RWPE2 (cell line): Measurements from ENCODE around the gene MINDY4.

Experiments used
- ATAC-seq: fragments of 200-7000 bp; cut with Tn5 transposase; 3 replicates; pipeline ENCODE4 v1.9.1; 2021; ENCODE audit warnings: low read depth
- DNase-seq: peaks from one replicate; pipeline ENCODE4 v3.0.0-alpha.2; 2020; ENCODE audit warnings: low spot score
- H3K27ac ChIP-seq: fragments of 450-650 bp; 2 replicates; pipeline ENCODE4 v1.5.1; 2017; ENCODE audit warnings: mild to moderate bottlenecking; ENCODE audit not compliant: poor library complexity, severe bottlenecking
- H3K27me3 ChIP-seq: fragments of 250-450 bp; sonication (Bioruptor Pico); 2 replicates; pipeline ENCODE4 v1.5.1; 2021; ENCODE audit warnings: mild to moderate bottlenecking, moderate library complexity; ENCODE audit not compliant: insufficient read depth, poor library complexity, severe bottlenecking
- H3K36me3 ChIP-seq: fragments of 250-450 bp; sonication (Bioruptor Pico); 2 replicates; pipeline ENCODE4 v1.5.1; 2020; ENCODE audit warnings: low read depth, mild to moderate bottlenecking, moderate library complexity
- H3K4me1 ChIP-seq: fragments of 250-450 bp; sonication (Bioruptor Pico); 2 replicates; pipeline ENCODE4 v1.5.1; 2021; ENCODE audit warnings: mild to moderate bottlenecking, moderate library complexity; ENCODE audit not compliant: insufficient read depth, poor library complexity, severe bottlenecking
- H3K4me3 ChIP-seq: fragments of 250-450 bp; sonication (Bioruptor Pico); 2 replicates; pipeline ENCODE4 v1.5.1; 2021; ENCODE audit warnings: mild to moderate bottlenecking, moderate library complexity; ENCODE audit not compliant: severe bottlenecking
- H3K9me3 ChIP-seq: fragments of 250-450 bp; sonication (Bioruptor Pico); 2 replicates; pipeline ENCODE4 v1.5.1; 2021; ENCODE audit warnings: mild to moderate bottlenecking, moderate library complexity; ENCODE audit not compliant: severe bottlenecking
- CTCF ChIP-seq: fragments of 450-650 bp; IDR thresholded peaks from one replicate; pipeline ENCODE4 v1.5.1; 2017; ENCODE audit warnings: mild to moderate bottlenecking, moderate library complexity; ENCODE audit not compliant: poor library complexity, severe bottlenecking

The MINDY4 gene

GRCh38 chr7:30862995-30863705, 91.9 kb downstream of the MINDY4 start:
- no peak for DNase-seq
- Histone ChIP-seq H3K27me3 (no peaks in the 10 kb centered on the region), H3K4me3 (no peak overlapping the region), H3K9me3 (no peaks in the 10 kb centered on the region), H3K27ac (no peak overlapping the region), H3K4me1 (no peaks in the 10 kb centered on the region), H3K36me3 (no peaks in the 10 kb centered on the region)
- ATAC-seq = no peak
- no peak for TF ChIP-seq CTCF

GRCh38 chr7:30863706-30864035, 92.5 kb downstream of the MINDY4 start:
- Histone ChIP-seq H3K27me3 (no peaks in the 10 kb centered on the region), H3K27ac (no peak overlapping the region), H3K36me3 (no peaks in the 10 kb centered on the region), H3K9me3 (no peaks in the 10 kb centered on the region), H3K4me1 (no peaks in the 10 kb centered on the region), H3K4me3 (no peak overlapping the region)
- no peak for TF ChIP-seq CTCF
- DNase-seq (no peak), ATAC-seq (no peak)

DNA sequence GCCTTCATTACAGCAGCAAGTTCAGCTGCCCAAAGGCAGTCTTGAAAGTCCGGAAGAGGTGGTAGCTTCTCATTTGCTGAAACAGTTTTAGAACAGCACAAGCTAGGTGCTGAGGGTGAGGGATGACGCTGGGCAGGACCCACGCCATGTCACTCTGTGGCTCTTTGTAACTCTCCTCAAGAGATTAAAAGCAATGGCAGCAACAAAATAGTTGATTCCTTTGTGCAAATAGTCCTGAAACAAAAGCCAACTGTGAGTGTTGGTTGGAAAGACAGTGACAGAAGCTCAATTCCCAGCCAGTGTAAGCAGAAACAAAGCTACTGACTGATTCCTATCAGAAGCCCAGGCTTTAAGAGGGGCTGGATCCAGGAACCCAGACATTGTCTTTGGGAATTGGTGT, 92.9 kb downstream of the MINDY4 start:
- H3K27me3 ChIP-seq = no peaks in the 10 kb centered on the region
- no peak for ATAC-seq
- H3K36me3 ChIP-seq = no peaks in the 10 kb centered on the region
- H3K27ac ChIP-seq = no peak overlapping the region
- H3K4me1 ChIP-seq = no peaks in the 10 kb centered on the region
- H3K4me3 ChIP-seq = no peak overlapping the region
- DNase-seq = no peak
- H3K9me3 ChIP-seq = no peaks in the 10 kb centered on the region
- TF ChIP-seq CTCF = no peak

- DNase-seq (no peak), ATAC-seq (no peak)
- Histone ChIP-seq H3K36me3 (no peaks in the 10 kb centered on the region), H3K9me3 (no peaks in the 10 kb centered on the region), H3K4me1 (no peaks in the 10 kb centered on the region), H3K4me3 (no peak overlapping the region), H3K27ac (no peak overlapping the region), H3K27me3 (no peaks in the 10 kb centered on the region)
- TF ChIP-seq CTCF = no peak
Measured at GRCh38 chr7:30865076-30865475, 93.9 kb downstream of the MINDY4 start.

- ATAC-seq = no peak
- Histone ChIP-seq H3K4me1 (no peaks in the 10 kb centered on the region), H3K36me3 (no peaks in the 10 kb centered on the region), H3K4me3 (no peak overlapping the region), H3K9me3 (no peaks in the 10 kb centered on the region), H3K27me3 (no peaks in the 10 kb centered on the region), H3K27ac (no peak overlapping the region)
- TF ChIP-seq CTCF = no peak
- no peak for DNase-seq
Measured at GRCh38 chr7:30865821-30866220, 94.6 kb downstream of the MINDY4 start.
